ENCODE results near the gene ZNF217.
"Not testable (repeated sequence)": the region's sequence is repeated elsewhere in the genome, so short reads cannot be mapped to it uniquely, and the experiment has no call there.

The ZNF217 gene

GRCh38 chr20:53522696-53523095 is 70.9 kb downstream of the ZNF217 start:
- no peak for DNase-seq

- no peak for DNase-seq
Measured at GRCh38 chr20:53522026-53522425, 71.6 kb downstream of the ZNF217 start.

GRCh38 chr20:53521421-53521820 is 72.2 kb downstream of the ZNF217 start:
- DNase-seq = not testable (repeated sequence)

GRCh38 chr20:53517146-53517545 is 76.5 kb downstream of the ZNF217 start:
- no peak for DNase-seq
